Measurements from ENCODE around the gene ACVR1B. TPM values are rescaled to one million over a fixed set of nuclear protein-coding genes. Genes with fewer than 3 reads are reported as not detected.

The ACVR1B gene
- total and polyA plus RNA-seq, 2 experiments from 2014 or later, result 2.4 to 7.5 TPM

DNA sequence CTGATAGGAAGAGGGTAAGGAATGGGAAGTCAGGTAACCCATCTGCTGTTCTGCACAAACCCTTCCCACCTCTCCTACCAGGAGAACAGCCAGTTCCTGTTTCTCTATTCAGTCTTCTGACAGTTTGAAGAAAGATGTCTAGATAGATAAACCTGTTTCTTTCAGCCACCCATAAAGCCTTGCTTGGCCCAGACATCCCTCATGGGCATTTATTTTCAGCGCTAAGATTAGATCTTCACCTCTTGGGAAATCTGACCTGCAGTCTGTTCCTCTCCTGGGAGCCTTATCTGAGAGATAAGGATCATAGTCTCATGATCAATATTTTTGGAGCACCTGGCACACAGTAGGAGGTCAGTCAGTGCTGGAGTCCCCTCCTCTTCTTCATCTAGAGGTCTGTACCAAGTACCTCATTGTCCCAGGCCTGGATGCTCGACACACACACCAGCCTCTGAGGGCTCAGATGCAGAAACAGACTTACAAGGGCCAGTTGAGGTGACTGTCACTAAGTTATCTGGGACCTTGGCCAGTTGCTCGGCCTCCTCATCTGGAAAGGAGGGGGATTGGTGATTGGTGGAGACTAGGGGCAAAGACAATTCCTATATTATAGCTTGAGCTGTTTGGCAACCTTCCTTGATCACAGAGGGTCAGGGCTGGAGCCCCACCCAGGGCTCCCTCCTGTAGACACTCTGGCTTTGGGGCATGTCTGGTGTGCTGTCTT lies 26.0 kb upstream of the ACVR1B start (continued):
- TF ChIP-seq ZNF462 (CRISPR knock-in tag; IDR thresholded peaks at IDR 0.05) (no peak), POLR2AphosphoS5 (IDR thresholded peaks at IDR 0.05; ENCODE audit: low read depth) (no peak)

DNA sequence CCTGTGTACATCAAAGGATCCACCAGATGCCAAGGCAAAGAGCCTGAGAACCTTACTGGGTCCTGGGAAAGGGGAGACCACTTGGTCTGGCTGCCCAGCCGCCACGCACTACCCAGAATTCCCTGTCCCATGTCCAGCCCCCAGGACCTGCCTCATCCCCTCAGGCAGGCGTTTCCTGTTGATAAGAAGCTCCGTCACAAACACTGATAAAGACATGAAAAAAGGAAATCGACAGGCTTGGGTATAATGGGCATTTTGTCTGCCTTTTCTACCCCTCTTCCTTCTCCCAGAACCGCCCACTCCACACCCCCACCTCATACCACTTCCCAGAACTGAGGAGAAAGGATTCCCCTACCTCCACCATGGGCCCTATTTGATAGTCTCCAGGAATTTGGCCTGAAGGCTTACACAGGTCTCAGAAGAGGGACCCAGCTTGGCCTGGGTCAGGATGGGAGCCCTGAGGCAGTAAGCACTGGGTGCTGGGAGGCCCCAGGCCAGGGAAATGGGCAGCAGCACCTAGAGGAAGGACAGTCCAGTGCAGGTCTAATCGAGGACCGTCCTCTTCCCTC lies 25.4 kb upstream of the ACVR1B start:
- no peaks in the 10 kb centered on the region; the same call in 1 of the 2 replicates for H3K36me3 ChIP-seq (ENCODE audit: insufficient read depth)
- no peaks in the 10 kb centered on the region for H3K9me2 ChIP-seq (ENCODE audit: insufficient read depth)
- H3K9me3 Mint-ChIP-seq, result no peaks in the 10 kb centered on the region
- no peak overlapping the region for H3K4me3 ChIP-seq
- peaks cover 14% of the 10 kb centered on the region for H3K27me3 ChIP-seq (ENCODE audit: insufficient read depth)
- no peak for DNase-seq (ENCODE audit: low spot score)
- no peak overlapping the region for H2AFZ ChIP-seq
- H3K27ac Mint-ChIP-seq, result no peak overlapping the region
- H3K79me2 ChIP-seq (replicated peaks; ENCODE audit: insufficient read depth), result no peaks in the 10 kb centered on the region
- H3K4me1 Mint-ChIP-seq, result peaks cover 19% of the 10 kb centered on the region
- no peak overlapping the region for H3K4me3 Mint-ChIP-seq
- no peak overlapping the region for H3K27ac ChIP-seq (ENCODE audit: low read depth)
- H3K36me3 Mint-ChIP-seq (ENCODE audit: low read depth), result no peaks in the 10 kb centered on the region
- no peak overlapping the region for H3K4me2 ChIP-seq
- H3K4me1 ChIP-seq (ENCODE audit: insufficient read depth), result peaks cover 7% of the 10 kb centered on the region; the same call in 1 of the 2 replicates
- H3F3A ChIP-seq (replicated peaks; ENCODE audit: low read depth), result no peaks in the 10 kb centered on the region
- no peak for ATAC-seq
- H4K20me1 ChIP-seq (replicated peaks; ENCODE audit: insufficient read depth), result no peaks in the 10 kb centered on the region
- H3K27me3 Mint-ChIP-seq (ENCODE audit: insufficient read depth, low read depth, poor library complexity), result peaks cover 8% of the 10 kb centered on the region
- TF ChIP-seq, protein P1, sequence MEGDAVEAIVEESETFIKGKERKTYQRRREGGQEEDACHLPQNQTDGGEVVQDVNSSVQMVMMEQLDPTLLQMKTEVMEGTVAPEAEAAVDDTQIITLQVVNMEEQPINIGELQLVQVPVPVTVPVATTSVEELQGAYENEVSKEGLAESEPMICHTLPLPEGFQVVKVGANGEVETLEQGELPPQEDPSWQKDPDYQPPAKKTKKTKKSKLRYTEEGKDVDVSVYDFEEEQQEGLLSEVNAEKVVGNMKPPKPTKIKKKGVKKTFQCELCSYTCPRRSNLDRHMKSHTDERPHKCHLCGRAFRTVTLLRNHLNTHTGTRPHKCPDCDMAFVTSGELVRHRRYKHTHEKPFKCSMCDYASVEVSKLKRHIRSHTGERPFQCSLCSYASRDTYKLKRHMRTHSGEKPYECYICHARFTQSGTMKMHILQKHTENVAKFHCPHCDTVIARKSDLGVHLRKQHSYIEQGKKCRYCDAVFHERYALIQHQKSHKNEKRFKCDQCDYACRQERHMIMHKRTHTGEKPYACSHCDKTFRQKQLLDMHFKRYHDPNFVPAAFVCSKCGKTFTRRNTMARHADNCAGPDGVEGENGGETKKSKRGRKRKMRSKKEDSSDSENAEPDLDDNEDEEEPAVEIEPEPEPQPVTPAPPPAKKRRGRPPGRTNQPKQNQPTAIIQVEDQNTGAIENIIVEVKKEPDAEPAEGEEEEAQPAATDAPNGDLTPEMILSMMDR (conservative IDR thresholded peaks at IDR 0.05; ENCODE audit: low read depth in 2 of 2), result no peak
- TF ChIP-seq ZNF114 (CRISPR knock-in tag; IDR thresholded peaks at IDR 0.05) (no peak), ZNF462 (CRISPR knock-in tag; IDR thresholded peaks at IDR 0.05) (no peak), STAT1 (IDR thresholded peaks at IDR 0.05; ENCODE audit: unreplicated experiment) (no peak), ZNF331 (CRISPR knock-in tag; IDR thresholded peaks at IDR 0.05; ENCODE audit: low read depth) (no peak)

All from GM23338 (cell line).